T-helper 2 cell treated with Interferon-gamma antibody and Interleukin-4, amounts not matched to agents 100 ng/mL and 5 ng/mL, for 36 hours (primary cell): ENCODE measurements around the gene ARHGEF12. TPM values are rescaled to one million over a fixed set of nuclear protein-coding genes. Genes with fewer than 3 reads are reported as not detected.

Experiments used
- intact Hi-C: fragments of 100-400 bp; cut with micrococcal nuclease; formaldehyde crosslinking; loops from one replicate; pipeline ENCODE4 v1.15.1; 2023
- total RNA-seq: library from RNA; stranded (reverse); gene quantifications from 2 replicates; pipeline ENCODE4 v1.2.3, GENCODE V29; 2022

The ARHGEF12 gene
- total RNA-seq, 1 donor from 2014 or later: 9.6 TPM

DNA sequence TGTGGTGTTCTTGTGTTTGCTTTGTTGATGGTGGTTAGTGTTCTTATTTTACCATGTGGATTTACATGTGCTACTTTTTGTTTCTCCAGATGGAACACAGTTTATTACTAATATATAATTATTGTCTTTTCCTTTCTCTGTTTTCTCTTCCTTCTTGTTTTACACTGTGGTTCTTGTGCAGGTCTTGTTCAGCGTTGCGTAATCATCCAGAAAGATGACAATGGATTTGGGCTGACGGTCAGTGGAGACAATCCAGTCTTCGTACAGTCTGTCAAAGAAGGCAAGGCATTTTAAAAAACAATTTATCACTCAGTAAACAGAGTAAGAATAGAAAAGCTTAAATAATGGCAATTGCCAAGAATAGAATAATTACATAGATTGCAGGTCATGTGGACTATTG lies 84.4 kb downstream of the ARHGEF12 start:
- intact Hi-C loops: no loop called here

DNA sequence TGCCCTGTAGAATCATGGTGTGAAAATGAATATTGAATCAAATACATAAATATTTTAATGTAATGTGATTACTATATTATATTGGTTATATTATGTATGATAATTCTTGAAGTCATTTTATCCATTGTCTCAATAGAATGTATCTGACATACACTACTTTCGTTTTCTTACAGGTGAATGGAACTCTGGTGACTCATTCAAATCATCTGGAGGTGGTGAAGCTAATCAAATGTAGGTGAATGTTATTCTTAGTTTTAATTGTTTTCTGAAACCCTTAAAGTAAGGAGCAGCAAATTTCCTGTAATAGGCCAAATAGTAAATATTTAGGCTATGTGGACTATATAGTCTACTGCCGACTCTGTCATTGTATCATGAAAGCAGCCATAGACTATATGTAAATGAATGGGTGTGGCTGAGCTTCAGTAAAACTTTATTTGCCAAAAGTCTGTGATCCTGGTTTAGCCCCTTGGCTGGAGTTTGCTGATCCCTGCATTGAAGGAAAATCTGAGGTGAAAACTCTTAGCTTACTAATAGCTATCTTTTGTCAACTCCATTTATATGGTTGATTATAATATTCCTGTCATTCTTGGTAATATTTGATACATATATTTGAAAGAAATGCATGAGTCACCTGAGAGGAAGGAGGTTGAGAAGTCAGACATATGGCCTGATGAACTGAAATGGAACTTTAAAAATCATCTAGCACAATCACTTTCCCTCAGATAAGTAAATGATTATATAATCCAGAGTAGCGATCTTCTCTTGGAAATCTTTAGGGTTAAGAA lies 88.2 kb downstream of the ARHGEF12 start:
- intact Hi-C loops: no loop called here

DNA sequence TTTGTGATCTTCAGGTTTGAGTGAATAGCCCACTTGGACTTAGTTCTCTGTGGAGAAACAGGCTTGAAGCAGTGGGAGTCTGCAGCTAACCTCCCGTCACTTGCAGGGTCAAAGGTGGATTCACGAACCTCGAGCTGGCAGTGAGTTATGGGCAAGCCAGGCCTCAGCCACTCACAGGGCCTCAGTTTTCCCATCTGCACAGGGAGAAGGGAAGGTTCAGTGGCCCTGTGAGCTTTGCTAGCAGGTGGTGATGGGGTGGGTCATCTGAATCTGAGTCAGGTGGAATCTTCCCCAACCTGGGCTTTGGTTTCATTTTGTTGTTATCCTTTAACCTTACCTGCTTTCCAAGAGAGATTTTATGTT lies 88.7 kb downstream of the ARHGEF12 start:
- intact Hi-C loops: no loop called here

DNA sequence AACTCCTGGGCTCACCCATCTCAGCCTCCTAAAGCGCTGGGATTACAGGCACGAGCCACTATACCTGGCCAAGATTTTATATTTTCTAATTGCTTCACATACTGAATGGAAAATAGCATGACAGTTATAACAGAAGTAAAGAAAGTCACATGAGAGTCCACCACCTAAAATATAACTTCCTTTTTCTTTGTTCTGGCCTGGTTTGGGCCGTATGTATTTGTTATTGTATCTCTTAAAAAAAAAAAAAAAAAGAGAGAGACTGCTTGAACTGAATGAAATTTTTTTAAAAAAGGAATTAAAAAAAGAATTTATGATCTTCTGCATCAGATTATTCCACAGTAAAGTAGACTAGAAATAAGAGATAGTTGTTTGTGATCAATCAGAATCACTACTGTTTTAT lies 89.3 kb downstream of the ARHGEF12 start:
- intact Hi-C loops: no loop called here

GRCh38 chr11:120430146-120430545 lies 93.9 kb downstream of the ARHGEF12 start:
- intact Hi-C loops: loop anchor here (10.0 kb wide), 1 partner anchor 95 kb away; the partner anchor contains the start of gene ARHGEF12

GRCh38 chr11:120431633-120432032 lies 95.4 kb downstream of the ARHGEF12 start:
- intact Hi-C loops: loop anchor here (10.0 kb wide), 1 partner anchor 97 kb away; the partner anchor contains the start of gene ARHGEF12

GRCh38 chr11:120432056-120433018 lies 96.1 kb downstream of the ARHGEF12 start:
- intact Hi-C loops: loop anchor here (10.0 kb wide), 1 partner anchor 98 kb away; the partner anchor contains the start of gene ARHGEF12

GRCh38 chr11:120441592-120441991 lies 105.4 kb downstream of the ARHGEF12 start:
- intact Hi-C loops: no loop called here

- intact Hi-C loops: no loop called here
These were observed 105.8 kb downstream of the ARHGEF12 start for GRCh38 chr11:120442031-120442430.

DNA sequence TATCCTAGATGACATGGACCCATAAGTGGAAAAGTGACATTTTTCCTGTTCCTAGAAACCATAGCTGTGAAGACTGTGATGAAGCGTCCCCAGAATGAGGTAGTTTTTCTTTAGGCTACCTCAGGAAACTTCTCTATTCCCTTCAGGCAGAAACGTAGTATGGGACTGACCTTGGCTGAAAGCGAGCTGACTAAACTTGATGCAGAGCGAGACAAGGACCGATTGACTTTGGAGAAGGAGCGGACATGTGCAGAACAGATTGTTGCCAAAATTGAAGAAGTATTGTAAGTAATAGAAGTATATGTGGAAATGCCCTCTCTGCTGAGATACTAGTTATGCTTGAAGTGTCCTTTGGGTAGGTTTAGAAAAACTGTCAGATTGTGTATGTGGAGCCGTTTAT lies 110.6 kb downstream of the ARHGEF12 start:
- intact Hi-C loops: no loop called here

DNA sequence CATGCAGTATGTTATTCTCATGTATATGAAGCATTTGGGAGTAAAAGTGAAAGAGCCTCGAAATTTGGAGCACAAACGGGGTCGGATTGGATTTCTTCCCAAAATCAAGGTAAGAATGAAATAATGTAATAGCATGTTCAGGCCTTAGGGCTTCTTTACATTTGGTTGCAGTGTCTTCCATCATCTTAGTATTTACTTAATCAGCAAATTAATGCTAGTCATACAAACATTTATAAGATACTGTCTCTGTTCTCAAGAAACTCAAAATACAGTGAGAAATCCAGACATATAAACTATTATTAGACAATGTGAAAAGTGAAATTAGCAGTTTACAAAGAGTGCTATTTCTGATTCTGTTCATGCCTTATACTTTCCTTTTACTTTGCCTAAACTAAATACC lies 112.0 kb downstream of the ARHGEF12 start:
- intact Hi-C loops: no loop called here

DNA sequence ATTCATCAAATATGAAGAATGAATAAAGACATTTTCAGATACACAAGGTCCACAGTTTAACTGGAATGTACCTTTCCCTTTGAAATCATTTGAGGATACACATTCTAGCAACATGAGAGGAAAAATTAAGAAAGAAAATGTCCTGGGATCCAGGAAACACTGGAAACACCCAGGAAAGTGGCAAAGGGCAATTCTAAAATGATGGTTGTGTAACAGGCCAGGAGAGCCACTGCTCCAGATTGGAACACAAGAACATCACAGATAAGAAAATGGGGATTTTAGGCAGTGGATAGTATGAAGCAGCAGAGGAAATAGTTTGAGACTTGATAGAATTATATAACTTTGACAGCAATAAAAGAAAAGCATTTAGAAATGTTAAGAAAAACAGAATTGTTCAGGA lies 119.3 kb downstream of the ARHGEF12 start:
- intact Hi-C loops: no loop called here

DNA sequence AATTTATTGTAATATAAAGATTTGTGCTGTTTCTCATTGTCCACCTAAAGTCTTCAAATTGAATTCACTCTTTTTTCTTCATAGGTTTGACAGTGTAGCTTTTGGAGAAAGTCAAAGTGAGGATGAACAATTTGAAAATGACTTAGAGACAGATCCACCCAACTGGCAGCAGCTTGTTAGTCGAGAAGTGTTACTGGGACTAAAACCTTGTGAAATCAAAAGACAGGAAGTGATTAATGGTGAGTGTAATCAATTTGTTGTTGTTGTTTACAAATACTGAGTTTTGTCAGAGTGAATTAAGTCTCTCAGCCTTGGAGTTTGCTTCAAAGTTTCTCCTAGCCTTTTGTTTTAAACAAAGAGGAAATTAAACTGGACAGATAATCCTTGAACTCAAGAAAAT lies 121.8 kb downstream of the ARHGEF12 start:
- intact Hi-C loops: no loop called here

GRCh38 chr11:120462825-120463224 lies 126.6 kb downstream of the ARHGEF12 start:
- intact Hi-C loops: no loop called here

DNA sequence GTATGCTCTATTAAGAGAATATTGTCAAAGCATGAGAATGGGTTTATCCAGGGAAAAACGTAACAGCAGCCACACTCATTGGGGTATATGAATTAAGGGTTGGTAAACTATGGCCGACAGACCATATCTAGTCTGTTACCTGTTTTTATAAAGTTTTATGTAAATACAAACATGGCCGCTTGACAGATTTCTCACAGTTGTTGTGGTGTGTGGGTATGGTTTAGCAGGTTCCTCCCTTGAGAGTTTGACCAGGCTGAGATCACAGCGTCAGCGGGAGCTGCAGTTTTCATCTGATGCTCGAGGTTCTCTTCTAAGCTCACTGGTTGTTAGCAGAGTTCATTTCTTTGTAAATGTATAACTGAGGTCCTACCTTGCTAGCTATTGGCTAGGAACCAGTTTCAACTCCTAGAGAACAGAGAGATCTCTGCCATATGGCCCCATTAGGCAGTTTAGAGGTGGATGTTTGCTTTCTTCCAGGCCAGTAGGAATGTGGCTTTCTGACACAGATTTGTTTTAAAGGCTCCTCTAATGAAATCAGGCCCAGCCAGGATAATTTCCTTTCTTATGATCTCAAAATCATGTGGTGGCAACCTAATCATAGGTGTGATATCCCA lies 129.8 kb downstream of the ARHGEF12 start:
- intact Hi-C loops: no loop called here

DNA sequence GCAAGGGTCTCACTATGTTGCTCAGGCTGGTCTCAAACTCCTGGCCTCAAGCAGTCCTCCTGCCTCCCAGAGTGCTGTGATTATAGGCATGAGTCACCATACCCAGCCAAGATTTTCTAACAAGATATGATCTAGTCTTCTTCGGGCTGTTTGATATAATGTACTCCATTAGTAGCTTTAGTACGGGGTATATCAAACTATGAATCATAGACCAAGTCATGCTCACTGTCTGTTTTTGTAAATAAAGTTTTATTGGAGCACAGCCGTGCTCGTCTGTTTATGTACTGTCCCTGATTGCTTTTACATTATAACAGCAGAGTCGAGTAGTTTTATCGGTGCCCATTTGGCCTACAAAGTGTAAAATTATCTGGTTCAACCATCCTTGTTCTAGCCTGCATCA lies 131.4 kb downstream of the ARHGEF12 start:
- intact Hi-C loops: no loop called here

GRCh38 chr11:120471131-120471530 lies 134.9 kb downstream of the ARHGEF12 start:
- intact Hi-C loops: no loop called here

DNA sequence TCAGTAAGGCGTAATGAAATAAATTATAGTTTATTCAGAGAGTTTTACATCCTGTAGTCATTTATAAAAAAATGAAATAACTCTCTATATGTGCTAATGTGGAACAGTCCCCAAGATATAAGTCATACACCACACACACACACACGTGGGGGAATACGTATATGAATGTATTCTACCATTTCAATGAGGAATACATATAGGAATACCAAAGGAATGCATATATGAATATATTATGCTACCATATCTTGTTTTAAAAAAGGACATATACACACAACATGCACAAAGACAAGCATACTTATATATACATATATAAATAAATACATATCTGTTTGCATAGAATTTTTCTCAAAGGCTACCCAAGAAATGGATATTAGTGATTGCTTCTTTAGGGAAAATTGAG lies 135.8 kb downstream of the ARHGEF12 start:
- intact Hi-C loops: no loop called here

GRCh38 chr11:120473503-120473902 lies 137.3 kb downstream of the ARHGEF12 start:
- intact Hi-C loops: no loop called here

- intact Hi-C loops: no loop called here
These were observed 145.9 kb downstream of the ARHGEF12 start for GRCh38 chr11:120482149-120482548.

DNA sequence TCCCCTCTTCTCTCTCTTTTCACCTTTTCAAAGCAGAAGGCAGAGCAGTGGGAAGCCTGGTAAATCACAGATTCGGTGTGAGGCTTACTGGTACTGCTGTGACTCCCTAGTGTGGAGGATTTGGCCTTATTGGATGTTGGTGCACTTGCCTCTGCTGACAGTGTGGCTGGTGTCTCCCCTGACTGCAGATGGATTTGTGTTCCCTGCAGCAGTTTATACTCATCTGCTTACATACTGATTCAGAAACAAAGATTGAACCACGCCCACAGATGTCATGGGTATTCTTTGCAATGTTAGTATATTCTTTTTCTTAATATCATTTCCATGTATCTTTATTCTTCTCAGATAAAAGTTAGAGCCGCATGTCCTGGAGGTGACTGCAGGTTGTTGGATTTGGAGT lies 148.5 kb downstream of the ARHGEF12 start:
- intact Hi-C loops: no loop called here

DNA sequence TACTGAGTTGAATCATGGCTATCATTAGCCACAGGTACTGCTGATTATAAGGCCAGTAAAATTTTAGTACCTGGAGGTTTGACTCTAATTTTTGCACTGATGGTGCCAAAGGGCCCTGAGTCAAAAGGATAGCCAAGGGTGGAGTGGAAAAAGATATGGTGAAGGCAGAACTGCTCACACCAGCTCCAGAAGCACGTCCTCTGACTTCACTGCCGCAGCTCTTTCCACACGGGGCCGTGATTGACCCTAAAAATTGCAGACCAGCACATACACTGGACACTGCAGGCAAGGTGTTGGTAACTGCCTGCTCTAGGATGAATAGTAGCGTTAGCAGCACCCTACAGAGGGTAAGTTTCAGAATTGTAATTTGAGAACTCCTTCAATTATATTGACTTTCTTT lies 149.9 kb downstream of the ARHGEF12 start:
- intact Hi-C loops: no loop called here
